NCI-H1417 treated with DMSO at 0.1 percent for 48 hours (cell line): ENCODE results near the gene AGTPBP1.
"Not testable (repeated sequence)": the region's sequence is repeated elsewhere in the genome, so short reads cannot be mapped to it uniquely, and the experiment has no call there.

Experiments used
- DNase-seq: peaks from one replicate; lab custom pipeline; 2025; lab: John Stamatoyannopoulos, UW

AGTPBP1 gene, protein sequence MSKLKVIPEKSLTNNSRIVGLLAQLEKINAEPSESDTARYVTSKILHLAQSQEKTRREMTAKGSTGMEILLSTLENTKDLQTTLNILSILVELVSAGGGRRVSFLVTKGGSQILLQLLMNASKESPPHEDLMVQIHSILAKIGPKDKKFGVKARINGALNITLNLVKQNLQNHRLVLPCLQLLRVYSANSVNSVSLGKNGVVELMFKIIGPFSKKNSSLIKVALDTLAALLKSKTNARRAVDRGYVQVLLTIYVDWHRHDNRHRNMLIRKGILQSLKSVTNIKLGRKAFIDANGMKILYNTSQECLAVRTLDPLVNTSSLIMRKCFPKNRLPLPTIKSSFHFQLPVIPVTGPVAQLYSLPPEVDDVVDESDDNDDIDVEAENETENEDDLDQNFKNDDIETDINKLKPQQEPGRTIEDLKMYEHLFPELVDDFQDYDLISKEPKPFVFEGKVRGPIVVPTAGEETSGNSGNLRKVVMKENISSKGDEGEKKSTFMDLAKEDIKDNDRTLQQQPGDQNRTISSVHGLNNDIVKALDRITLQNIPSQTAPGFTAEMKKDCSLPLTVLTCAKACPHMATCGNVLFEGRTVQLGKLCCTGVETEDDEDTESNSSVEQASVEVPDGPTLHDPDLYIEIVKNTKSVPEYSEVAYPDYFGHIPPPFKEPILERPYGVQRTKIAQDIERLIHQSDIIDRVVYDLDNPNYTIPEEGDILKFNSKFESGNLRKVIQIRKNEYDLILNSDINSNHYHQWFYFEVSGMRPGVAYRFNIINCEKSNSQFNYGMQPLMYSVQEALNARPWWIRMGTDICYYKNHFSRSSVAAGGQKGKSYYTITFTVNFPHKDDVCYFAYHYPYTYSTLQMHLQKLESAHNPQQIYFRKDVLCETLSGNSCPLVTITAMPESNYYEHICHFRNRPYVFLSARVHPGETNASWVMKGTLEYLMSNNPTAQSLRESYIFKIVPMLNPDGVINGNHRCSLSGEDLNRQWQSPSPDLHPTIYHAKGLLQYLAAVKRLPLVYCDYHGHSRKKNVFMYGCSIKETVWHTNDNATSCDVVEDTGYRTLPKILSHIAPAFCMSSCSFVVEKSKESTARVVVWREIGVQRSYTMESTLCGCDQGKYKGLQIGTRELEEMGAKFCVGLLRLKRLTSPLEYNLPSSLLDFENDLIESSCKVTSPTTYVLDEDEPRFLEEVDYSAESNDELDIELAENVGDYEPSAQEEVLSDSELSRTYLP

DNA sequence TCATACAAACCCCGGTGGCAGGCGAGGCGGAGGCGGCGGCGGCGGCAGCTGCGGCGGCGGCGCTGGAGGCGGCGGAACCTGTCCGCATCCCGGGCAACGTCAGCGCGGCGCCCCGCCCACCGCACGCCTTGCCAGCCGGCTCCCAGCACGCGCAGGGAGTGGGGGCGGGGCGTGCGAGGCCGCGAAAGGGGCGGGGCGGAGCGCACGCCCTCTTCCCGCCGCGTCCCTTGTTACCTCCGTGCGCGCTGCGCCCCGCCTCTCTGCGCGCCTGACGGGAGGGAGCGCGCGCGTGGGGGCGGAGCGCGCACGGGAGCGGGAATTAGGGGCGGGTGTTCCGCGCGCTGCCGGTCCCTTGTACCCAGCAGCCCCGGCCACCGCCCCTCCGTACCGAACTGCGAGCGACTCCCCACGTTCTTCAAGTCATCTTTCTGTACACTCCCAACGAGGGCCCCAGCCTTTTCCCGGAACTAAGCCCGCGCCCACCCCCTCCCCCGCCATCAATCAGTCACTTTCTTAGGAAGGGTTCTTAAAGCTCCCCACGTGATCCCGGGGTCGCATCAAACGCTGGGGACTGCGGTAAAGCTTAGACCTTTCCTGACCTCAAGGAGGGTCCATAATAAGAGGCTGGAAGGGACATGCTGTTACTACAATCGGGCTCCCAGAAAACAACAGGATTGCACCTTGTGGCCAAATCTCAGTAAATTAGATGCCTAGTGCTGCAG, at the start of gene AGTPBP1:
Gene AGTPBP1, minus strand, starts transcription at position 80 of the 722 bp plus-strand sequence. CDS start 29,421 bp downstream, outside the sequence.
- DNase-seq, result peak; percentile 87

DNA sequence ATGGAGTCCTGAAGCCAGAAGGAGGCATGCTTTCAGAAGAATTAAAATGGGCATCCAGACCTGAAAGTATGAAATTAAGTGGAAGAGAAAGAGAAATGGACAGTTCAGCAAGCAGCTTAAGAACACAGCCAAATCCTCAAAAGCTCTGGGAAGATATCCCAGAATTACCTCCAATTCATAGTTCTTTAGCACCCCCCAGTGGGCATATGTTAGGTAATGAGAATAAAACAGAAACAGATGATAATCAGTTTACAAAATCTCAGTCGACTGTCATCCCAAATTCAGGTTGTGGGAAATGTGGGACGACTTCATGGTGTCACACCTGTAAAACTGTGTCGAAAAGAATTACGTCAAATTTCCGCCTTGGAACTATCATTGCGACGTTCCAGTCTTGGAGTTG, 44.4 kb upstream of the AGTPBP1 start:
- not testable (repeated sequence) for DNase-seq

DNA sequence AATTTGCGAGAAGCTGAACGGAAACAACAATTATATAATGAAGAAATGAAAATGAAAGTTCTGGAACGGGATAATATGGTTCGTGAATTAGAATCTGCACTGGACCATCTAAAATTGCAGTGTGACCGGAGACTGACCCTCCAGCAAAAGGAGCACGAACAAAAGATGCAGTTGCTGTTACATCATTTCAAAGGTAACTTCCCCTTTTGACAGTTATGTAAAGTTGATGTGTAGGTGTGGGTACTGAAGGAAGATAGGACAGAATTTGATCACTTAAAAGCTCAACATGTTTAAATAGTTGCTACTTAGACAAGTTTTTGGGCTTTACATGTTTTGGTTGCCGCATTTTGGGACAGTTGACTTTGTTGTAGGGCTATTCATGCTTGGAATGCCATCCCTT, 32.1 kb upstream of the AGTPBP1 start:
- not testable (repeated sequence) for DNase-seq

DNA sequence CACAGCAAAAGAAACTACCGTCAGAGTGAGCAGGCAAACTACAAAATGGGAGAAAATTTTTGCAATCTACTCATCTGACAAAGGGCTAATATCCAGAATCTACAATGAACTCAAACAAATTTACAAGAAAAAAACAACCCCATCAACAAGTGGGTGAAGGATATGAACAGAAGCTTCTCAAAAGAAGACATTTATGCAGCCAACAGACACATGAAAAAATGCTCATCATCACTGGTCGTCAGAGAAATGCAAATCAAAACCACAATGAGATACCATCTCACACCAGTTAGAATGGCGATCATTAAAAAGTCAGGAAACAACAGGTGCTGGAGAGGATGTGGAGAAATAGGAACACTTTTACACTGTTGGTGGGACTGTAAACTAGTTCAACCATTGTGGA, 20.0 kb upstream of the AGTPBP1 start:
- DNase-seq, result not testable (repeated sequence)

DNA sequence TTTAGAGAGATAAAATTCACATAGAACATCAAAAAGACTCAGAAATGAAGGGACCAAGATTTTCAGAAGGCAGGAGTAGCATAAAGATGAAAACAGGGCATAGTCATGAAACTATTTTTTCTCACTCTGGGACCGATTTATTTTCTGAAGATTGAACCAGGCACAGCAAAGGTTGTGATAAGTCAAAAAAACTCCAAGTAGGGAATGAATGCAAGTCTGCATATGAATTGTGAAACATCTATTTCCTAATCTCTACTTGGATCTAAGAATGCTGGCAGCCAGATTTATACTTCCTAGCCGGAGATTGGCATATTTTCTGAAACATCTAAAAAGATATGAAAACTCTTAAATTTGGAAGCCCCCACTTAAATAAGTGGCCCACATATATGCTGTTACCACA, 16.0 kb upstream of the AGTPBP1 start:
- not testable (repeated sequence) for DNase-seq

DNA sequence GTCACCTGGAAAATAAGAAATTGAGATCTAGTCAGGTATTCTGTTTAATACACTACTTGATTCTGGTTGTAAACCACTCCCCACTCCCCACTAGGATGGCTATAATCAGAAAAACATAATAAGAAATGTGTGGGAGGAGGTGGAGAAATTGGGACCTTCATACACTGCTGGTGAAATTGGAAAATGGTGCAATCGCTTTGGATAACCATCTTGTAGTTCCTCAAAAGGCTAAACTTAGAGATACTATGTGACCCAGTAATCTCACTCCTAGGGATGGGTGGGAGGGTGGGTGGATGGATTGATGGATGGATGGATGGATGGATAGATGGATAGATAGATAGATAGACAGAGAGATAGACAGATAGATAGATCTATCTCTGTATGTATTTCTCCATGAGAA, 14.5 kb upstream of the AGTPBP1 start:
- DNase-seq, result not testable (repeated sequence)

DNA sequence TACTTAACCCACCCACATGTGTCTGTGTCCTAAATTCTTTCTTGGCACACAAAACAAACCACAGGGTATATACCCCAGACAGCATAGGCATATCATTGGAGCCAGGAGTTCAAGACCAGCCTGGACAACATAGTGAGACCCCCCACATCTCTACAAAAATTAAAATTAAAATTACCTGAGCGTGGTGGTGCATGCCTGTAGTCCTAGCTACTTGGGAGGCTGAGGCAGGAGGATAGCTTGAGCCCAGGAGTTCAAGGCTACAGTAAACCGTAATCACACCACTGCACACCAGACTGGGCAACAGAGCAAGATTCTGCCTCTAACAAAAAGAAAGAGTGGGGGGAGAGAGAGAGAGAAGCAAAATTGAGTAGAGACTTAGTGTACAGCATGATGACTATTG, 4.6 kb upstream of the AGTPBP1 start:
- DNase-seq, result no peak

DNA sequence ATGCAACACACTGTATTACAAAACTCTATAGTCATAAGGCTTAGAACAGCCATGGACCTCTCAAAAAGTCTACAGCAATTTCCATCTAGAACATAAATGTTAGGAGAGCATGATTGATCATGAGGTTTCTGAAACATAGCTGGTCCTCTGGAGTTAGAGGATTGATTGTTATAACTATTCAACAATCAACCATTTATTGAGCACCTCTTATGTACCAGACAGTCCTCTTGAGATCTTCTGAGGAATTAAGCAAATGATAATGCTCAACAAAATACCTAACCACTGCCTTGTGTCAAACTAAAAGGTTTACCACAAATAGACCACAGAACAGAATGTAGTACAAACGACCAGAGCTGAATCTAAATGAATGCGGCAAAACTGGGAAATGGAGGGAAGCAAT, 3.4 kb upstream of the AGTPBP1 start:
- DNase-seq, result no peak

DNA sequence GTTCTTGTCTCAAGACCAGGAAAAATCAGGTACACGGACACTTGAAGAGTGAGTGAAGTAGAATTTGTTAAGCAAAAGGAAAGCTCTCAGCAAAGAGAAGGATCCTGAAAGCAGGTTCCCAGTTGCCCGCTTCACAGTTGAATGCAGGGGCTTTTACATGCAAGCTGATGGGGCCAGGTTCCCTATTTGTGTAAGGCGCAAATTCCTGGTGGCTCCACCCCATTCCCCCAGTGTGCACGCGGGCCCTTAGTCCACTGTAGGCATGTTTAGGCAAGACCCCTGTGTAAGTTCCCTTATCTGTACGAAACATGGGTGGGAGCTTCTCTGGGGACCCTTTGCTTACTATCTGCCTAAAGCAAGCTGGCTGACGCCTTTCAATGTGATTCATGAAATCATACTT, 2.7 kb upstream of the AGTPBP1 start:
- DNase-seq, result no peak

DNA sequence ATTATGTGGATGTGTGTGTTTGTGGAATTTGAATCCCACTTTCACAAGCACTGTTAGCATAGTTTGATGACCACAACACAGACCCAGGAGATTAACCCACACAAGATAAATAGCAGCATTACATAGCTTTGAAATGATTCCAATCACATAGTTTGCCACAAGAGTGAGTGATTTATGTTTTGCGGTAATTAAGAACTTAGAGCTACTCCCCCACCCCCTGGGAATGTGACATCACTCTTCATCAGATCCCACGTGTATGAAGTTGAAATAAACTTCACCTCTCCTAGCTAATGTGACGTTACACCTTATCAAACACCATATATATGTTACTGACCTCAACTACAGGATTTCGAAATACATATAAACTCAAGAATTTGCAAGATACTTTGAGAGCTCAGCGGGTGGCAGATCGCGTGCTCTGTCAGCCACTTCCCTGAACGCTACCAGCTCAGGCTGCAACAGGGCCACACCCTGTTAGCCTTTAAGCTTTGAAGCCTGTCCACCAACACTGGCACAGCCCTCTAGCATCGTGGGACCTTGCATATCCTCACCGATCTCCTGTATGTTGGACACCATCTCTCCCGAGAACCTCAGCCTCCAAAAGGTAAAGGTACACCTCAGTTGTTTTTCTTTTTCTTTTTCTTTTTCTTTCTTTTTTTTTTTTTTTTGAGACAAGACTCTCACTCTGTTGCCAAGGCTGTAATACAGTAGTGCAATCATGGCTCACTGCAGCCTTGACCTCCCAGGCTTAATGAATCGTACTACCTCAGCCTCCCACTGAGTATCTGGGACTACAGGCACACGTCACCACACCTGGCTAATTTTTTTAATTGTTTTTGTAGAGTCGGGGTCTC, 1.7 kb upstream of the AGTPBP1 start:
- no peak for DNase-seq

DNA sequence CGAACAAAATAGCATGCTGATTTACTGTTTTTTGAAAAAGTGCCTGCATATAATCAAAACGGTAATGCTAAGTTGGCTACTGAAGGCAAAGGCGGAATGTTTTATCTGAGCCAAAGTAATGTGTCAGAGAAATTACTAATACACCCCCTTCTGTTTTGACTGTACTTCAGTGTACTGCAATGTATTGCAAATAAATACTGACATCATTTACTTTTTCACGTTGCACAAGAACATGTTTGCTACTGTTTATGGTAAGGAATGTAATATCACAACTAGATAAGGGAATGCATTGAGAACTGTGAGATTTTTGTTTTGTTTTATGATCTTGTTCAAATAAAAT, 813 bp upstream of the AGTPBP1 start:
- no peak for DNase-seq

DNA sequence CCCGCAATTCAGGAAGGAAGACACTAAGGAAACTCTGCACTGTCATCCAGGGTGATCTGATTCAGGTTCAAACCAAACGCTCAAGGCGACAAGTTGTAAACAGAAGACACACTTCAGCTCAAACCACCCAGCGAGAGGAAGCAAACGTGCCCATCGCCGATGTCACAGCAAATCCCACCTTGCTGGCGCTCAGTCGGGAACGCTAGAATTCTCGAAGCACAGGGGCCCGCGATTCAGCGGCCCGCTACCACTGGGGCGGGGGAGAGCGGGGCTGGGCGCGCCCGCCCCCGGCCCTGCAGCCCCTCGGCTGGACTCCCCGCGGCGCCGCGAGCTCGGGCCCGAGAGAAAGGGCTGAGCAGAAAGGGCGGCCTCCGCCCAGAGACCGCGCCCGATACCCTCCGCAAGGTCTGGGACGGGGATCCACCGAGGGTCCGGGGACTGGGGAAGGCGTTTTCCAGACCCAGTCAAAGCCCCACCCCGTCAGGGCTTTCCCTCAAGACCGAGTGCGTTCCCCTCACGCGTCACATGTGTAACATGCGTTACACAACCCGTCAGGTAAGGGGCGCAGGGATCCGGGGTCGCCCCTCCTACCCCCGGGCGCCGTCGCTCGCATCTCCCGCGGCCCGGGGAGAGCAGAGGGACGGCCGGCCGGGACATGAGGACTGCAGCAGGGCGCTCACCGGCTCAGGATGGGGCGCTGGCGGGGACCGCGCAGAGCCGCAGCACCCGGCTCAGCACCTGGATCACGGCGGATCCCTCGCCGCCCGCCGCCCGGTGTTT, 469 bp downstream of the AGTPBP1 start:
- DNase-seq, result no peak

DNA sequence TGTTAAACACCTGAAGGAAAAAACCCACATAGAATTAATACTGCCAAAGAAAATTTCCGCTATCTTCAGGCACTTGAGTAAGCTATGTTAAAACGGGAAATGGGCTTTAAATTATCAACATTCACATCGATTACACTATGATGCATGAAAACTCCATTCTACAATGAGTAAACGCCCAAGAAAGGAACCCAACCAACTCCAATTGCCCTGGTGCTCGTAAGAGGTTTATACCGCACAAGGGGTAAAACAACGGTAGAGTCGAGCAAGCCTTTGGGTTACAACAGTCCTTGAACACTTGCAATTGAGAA, 1.0 kb downstream of the AGTPBP1 start:
- DNase-seq, result no peak

DNA sequence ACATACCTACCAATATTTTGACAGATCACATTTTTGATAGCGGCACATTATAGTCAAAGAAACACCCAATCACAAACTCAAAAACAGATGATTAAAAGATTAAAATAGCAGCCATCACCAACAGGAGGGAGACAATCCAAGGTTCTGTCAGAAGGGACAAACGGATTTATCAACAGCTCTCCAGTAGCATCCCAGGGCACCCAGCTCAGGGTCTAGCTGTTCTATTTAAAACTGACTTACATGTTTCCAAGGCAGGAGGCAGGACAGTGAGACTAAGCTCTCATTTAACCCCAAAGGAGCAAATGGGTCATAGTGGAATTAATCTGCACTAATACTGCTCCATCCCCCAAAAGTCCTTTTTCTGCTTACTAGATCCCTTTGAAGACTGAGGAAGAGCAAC, 3.2 kb downstream of the AGTPBP1 start:
- no peak for DNase-seq

DNA sequence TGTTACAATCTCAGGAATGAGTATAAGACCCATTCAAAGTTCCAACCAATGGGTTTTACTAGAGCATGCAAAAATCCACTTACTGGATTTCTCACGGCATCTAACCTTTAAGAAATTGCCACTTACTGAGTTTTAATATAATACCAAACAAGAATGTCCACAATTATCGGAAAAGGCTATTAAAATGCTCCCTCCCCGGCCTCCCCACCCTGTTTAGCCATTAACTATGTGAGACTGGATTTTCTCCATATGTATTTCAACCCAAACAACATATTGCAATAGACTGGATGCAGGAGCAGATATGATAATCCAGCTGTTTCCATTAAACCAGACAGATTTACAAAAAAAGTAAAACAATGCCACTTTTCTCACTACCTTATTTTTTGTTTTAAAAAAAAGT, 4.1 kb downstream of the AGTPBP1 start:
- no peak for DNase-seq

DNA sequence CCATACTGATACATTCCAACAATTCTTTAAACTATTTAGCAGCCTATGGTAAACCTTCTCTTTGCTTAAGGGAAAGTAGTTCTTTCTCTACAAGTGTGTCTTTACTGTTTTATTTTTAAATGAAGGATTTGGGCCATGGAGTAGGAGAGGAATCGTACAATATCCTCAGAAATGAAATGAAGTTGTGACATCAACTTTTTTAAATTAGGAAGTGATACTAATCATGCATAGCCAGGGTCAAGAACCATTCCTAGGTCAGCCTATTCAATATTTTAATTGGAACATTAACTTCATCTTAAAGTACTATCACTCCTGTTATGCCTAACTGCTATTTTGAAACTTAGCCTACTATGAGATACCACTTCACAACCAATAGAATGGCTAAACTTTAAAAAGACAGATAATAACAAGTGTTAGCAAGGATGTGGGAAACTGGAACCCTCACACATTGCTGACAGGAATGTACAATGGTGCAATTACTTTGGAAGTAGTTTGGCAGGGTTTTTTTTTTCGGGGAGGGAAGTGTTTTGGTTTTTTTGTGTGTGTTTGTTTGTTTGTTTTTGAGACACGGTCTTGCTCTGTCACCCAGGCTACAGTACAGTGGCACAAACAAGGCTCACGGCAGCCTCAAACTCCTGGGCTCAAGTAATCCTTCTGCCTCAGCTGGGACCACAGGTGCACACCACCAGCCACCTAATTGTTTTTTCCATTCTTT, 10.7 kb downstream of the AGTPBP1 start:
- no peak for DNase-seq

DNA sequence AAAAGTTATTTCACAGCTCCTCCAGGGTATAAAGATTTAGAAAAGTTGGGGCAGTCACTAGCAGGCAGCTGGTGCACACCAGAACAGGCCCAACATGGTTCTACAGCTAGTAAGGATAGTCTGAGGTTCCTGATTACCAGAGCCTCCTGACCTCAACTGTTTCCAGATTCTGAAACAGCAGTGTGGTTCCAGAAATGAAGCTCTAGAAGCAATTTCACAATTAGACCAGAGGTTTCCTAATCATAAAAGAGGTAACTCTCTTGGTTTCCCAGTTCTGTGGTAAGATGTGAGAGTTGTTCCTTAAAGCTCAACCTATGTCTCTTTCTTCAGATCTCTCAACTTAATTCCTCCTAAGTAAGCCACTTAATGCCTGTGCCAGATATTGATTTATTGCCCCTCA, 11.9 kb downstream of the AGTPBP1 start:
- no peak for DNase-seq

DNA sequence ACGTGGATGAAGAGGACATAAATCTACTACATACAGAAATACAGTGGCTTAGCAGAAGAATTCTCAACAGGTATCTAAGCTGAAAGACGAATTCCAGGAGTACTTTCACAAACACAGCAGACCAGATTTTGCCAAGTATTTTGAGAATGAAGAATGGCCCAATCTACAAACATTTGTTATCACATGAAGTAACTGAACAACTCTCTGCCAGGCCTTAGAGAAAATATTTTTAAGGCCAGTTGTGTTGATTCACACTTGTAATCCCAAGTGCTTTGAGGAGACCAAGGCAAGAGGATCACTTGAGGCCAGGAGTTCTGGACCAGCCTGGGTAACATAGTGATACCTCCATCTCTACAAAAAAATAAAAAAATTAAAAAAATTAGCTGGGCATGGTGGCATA, 14.3 kb downstream of the AGTPBP1 start:
- DNase-seq, result no peak

DNA sequence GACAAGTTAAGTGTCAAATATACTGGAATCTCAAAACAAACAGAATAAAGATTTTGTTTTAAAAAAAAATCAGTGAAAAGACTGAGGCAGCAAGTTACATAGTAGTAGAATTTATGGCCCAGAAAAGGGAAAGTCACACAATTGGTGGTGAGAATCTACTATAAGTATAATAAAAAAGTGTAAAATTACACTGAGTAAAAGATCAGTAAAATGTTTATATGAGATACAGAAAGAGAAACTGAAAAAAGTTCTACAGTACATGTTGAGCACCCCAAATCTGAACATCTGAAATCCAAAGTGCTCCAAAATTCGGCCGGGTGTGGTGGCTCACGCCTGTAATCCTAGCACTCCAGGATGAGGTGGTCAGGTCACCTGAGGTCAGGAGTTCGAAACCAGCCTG, 15.0 kb downstream of the AGTPBP1 start:
- no peak for DNase-seq

DNA sequence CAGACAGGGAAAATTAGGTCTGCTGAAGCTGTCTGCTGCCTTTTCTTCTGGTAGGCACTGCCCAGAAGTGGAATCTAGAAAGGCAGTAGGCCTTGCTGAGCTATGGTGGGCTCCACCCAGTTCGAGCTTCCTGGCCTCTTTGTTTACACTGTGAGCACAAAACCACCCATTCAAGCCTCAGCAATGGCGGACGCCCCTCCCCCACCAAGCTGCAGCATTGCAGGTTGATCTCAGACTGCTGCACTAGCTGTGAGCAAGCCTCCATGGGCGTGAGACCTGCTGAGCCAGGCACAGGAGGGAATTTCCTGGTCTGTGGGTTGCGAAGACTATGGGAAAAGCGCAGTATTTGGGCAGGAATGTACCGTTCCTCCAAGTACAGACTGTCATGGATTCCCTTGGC, 18.5 kb downstream of the AGTPBP1 start:
- no peak for DNase-seq
